Left hindlimb (tissue), 1 donor: ENCODE data around the gene PARK7.

Source experiments
- DNase-seq: peaks from one replicate; pipeline ENCODE4 v3.0.0-alpha.2; 2018

PARK7 gene

DNA sequence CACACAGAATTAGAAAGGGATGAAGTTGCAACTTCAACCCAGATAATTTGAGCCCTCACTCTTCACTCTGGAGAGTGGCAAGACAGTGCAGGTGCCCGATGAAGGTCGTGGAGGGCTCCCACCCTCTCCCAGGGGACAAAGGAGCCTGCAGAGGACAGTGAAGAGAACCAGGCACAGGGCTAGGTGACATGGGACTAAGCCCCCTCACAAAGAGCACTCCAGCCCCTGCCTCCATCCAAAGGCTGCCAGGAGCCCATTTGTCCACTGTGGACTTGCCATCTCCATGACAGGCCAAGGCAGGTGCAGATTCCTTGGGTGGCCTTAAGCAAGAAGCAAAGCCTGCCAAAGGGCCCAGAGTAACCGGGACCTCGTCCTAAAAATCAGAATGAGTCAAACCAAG is 49.5 kb downstream of the PARK7 start:
- no peak for DNase-seq

DNA sequence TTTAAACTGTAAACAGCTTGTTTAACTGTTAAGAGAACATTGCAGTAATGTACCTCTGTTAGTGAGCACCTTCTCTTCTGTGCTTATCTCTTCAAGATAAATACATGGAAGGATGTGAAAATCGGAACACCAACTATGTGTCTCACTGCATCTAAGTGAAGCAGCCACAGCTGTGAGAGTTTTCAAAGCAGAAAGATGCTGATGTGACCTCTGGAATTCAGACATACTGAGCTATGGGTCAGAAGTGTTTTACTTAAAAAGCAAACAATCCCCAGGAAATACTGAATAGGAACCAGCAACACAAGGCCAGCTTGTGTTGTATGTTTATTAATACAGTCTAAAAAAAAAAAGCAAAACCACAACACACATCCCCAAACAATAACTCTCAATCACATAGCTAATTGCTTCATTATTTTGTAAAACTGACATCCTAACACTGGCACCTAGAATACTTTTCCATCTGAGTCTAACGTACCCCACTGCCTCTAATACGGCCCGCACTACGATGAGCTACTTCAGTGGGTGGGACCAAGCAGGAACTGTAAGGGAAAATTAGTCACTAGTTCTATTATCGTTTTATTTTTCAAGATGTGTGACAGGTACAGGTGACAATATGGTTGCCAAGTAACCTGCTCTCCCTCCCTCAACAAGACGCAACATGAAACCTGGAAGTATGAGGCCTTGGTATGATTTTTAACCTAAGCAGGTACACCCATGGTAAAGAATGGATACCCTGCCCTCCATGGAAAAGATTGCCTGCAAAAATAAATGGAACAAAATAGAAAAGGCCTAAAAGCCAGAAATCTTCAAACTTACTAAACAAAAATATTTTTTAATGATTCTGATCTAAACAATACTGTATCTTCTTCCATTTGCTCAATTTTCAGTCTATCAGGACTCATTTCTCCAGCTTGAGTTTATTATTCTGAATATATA is 50.7 kb downstream of the PARK7 start:
- DNase-seq = no peak

DNA sequence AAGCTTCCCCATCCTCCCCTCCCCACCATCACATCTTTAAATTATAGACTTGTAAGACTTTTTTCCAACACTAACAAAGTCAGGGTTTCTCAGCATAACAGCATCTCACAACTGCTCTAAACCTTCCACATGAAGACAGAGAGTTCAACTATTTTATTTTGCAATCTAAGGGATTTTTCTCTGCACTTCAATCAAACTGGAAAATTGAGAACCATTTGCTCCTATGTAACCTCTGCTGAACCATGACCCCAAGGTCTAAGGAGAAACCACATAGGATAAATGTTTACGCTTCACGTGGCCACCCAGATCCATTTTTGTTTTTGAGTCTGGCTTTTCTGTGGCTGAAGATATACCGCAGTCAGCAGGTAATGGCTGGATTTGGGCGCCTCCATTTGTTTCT is 51.4 kb downstream of the PARK7 start:
- no peak for DNase-seq

DNA sequence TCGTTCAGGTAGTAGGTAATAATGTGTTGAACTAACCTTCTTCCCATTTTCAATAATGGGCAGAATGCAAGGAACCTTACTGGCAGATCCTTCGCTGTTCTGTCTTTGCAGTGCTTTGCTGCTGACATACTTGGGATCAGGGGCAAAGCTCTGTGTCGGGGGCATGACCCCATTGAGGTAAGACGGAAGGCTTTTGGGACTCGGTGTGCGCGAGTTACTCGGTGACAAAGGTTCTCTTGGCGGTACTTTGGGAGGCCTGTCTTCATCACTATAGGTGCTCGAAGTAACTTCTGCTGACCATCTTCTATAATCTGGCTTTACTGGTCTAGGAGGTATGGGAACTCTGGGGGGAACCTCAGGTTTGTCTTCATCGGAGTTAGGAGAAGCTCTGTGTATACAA is 51.9 kb downstream of the PARK7 start:
- no peak for DNase-seq

DNA sequence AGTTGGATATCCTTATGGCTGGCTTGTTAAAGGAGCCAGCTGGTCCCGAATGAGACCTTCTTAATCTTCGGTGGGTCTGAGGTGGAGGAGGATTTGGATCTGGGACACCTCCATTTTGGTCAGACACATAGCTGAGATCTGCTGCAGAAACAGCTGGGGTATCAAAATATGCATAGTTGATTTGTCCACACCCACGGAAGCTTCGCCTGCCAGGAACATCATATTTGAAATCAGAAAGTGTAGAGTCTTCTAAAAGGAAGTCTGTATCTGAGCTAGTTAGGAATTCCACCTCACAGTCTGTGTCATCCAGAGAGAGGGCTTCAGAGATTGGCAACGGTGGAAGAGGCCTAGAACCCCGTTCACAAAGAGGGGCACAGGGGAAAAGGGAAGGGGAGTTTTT is 52.3 kb downstream of the PARK7 start:
- DNase-seq = no peak

DNA sequence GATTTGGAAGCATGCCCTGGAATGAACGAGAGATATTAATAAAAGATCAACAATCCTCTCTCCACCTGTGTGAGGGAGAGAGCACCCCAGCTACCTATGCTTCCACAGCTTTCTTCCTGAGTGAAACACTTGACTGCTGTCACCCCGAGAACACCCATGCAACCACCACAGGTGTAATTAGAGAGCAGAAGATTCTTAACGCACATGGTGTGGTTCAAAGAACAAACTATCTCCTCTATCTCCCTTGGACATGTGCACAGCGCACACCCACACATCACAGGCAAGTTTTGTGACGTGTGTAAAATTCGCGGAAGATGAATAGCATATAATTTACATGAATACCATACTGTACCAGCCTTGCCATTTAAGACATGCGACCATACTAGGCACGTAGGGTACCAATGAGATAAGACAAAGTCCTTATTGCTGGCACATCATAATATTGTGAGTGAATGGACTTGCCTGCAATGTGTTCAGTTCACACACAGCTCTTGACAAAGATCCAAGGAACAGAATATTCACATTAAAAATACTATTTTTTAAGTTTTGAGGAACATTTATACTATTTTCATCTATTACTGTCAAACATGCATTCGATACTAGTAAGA is 53.0 kb downstream of the PARK7 start:
- DNase-seq = no peak

DNA sequence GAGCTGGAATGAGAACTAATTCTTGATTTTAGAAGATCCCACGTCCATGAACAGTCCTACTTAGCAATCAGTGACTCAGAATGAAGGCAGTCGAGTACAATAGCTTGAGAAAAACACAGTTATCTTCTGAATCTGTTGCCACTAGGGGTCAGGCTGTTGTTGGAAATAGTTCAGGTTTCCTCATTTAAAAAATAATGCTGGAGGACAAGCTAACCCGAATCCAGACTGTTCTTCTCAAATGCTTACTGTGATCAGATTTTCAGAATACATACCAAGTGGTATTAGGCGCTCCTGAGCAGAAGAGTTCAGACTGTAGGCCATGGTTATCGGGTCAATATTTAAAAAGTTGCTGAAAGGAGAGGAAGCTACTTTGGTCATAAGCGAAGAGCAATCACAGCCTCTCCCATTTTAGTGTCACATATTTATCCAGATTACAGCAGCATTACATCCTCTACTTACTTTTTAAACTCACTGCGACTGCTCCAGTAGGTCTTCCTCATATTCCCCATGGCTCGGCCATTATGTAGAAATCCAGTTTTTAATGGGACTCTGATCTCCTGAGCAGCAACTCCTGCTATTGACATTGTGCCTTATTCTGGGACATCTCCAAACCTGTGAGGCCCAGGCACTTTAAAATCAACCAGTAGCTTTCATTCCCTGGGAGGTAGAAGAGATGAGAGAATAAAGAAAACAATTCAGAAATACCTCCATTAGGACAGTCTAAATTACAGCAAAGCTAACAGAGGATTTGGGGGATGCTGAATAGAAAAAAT is 53.7 kb downstream of the PARK7 start:
- DNase-seq = no peak

DNA sequence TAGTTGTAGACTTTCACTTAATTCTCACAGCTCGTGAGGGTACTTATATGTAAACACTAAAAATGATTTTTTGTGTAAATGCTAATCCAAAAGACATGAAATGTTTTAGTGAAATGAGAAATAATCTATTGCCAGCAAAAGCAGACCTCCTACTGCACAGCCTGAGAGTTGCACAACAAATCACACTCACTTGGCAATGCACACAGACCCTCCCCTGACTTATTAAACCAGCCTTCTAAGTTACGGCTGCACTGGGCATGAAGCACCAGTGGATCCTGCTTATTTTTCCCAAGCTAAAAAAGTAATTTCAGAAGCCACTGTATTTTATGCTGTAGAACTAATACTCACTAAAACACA is 54.3 kb downstream of the PARK7 start:
- no peak for DNase-seq

DNA sequence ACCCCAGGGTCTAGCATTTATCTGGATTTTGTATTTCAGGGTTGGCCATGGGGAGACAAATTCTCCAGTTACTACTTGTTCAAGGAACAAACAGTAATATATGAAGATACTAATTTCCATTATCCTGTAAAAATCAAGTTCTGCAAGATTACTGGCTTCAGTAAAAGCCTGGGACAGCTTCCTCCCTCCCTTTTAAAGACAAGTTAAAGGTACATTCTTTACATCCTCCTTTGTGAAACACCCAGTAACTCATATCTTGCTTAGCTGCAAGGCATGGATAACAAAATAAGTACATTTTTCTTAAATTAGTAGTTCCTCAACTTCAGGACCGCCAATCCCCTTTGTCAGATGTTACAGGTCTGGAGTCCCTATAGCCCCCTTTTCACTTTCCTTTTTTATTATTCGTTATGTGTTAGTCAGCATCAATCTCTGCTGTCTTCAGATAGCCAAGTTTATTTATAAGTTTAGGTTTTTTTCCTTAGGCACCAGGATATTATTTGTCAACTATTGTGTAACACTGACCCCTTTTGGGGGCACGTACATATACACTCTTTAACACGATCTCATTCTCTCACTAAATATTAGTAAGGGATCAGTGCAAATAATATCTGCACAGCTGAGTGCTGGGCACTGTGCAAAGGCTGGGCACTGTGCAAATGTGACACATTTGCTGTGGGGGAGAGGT is 54.8 kb downstream of the PARK7 start:
- DNase-seq = no peak

DNA sequence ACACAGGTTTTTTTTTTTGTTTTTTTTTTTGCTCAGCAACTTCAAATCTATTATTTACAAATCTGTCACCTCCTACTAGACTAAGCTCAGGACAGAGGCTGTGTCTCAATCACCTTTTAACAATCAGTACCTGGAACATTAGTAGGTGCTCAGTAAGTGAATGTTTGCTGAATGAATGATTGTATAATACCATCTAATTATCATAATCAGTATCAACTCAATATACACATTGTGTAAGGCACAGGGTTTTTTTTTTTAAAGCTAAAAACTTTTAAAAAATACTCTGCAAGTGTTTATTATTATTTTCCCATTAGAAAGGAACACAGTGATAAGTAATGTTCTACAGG is 55.4 kb downstream of the PARK7 start:
- DNase-seq = no peak

DNA sequence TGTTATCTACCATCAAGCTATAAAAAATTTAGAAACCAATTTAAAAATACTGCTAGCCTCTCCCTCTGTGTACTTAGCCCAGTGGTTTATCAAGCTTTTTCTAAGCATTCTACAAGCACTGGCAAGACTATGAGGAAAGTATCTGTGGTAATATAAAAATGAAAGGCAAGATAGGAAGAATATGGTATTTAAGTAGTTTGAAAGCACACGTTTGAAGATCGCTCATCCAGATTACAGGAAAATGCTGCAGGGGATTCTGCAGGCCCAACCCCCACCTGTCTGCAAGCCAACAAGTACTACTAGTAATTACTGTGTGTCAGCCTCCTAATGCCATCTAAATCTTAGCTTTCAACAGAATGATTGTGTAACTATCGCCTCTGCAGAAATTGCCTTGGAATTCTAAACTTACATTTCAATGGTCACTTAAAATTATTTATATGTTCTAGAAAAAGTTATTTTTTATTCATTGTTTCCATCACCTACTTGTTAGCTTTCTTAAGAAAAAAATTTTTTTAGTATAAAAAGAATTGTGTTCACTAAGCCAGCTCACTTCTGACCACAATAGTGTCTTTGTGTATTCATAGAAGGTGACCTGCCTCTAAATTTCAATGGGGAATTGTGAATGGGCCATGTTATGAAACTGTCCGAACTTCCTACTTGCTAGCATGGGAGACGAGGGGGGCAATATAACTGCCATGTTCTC is 56.1 kb downstream of the PARK7 start:
- DNase-seq = no peak

DNA sequence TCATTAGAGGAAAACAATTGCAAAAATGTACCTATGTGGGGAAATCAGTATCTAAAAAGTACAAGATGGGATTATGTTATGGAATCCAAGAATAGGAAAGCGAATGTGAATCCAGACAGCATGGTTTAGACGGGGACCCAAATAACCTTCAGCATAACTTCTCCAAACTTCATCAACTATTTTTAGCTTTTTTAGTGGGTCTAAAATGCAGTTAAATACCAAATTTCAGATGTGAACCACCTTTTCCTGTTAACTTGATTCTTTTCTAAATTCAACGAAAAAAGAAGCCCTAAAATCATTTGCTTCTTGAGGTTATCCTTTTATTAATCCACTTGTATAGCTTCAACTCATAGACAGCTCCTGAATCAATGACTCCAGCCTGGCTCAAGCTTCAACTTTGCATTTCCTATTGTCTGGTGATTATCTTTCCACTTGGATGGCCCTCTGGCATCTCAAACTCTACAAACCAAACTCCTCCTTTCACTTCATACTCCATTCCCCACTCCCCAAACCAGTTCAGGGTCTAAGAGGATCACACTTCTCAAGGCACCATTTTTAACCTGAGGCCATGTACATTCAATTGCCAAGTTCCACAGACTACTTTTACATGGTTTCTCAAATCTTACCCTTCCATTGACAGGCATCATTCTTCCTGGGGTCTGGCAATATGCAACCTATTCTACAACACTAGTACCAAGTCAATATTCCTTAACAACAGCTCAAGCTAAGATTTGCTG is 57.1 kb downstream of the PARK7 start:
- DNase-seq = no peak

DNA sequence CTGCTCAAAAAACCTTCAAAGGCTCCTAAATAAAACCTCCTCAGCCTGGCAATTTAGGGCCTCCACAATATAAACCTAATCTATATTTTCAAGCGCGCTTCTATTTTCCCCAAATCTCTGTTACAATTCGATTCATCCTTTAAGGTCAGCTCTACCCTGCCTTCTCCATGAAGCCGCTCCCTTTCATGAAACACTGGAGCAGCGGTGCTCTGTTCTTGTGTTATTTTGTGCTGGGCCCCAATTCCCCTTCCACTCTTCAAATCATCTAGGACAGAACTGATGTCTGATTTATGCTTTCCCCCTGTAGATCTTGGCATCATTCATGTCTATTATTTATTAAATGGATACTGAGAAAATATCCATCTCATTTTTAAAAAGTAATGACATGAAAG is 57.7 kb downstream of the PARK7 start:
- DNase-seq = no peak

DNA sequence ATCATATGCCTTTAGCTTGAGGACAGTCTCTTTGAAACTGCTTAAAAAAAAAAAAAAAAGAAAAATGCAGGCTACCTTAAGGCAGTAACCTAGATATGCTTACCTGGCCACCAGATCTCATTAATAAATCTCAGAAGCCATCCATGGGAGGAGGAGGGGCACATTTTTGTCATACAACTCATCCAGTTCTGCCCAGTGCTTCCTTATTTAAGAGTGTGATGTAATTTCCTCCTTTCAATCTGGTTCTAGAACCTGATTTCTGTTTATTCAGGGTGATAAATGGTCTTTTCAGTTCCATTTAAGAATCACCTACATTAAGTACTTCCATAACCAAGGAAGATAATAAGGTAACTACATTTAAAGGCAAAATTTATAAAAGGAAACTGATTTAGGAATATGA is 58.5 kb downstream of the PARK7 start:
- no peak for DNase-seq

DNA sequence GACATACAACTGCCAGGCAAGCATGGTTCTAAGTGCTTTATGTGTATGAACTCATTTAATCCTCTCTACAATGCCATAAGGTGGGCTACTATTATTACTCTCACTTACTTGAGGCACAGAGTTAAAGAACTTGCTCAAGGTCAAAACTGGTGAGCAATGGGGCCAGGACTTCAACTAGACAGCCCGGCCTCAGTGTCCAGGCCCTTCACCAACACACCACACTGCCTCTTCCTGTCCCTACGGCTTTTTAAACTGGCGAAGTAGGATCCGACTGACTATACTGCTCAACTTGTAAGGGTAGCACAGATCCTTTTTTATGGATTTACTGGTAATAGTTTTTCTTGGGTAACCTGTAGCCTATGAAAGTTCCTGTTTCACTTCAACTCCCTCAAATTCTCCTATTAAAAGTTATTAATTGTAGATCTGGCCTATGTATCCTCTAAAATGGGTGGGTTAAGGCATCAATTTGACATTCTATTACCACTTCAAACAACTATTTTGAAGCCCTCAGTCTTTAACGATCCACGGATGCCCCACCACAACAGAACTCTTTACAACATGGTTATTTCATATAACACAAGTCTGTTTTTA is 60.3 kb downstream of the PARK7 start:
- no peak for DNase-seq

DNA sequence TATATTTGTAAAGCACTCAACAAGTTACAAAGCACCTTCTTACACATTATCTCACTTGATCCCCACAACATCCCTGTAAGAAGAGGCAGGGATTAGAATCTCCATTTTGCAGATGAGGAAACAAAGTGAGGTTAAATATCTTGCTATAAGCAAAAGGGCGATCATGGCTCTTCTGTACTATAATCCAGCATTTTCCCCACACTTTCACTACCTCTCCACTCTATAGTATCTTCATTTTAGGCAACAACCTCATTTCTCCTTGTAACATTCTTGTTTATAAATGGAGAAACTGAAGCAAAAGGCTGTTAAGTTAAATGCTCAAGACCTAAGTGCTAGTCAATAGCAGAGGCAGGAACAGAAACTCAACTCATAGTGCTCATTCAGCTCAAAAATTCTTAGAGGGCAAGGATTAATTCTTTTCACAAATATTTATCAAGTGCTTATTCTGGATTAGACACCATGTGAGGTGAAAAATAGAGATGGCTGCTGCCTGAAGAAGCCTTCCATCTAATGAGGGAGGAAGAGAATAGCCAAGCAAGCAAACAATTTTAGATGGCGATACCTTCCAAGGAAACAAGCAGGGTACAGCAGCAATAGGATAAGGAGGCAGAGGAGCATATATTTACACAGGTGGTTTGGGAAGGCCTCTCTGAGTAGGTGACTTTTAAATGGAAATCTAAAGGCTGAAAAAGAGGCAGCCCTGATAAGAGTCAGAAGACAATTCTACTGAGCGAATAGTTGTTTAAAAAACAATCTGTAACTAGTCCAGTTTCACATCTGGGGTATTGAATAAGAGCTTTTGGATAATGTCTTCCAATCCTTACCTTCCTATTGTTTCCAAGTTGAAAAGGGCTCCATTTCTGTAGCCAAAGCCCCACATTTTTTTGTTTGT is 61.1 kb downstream of the PARK7 start:
- DNase-seq = no peak

DNA sequence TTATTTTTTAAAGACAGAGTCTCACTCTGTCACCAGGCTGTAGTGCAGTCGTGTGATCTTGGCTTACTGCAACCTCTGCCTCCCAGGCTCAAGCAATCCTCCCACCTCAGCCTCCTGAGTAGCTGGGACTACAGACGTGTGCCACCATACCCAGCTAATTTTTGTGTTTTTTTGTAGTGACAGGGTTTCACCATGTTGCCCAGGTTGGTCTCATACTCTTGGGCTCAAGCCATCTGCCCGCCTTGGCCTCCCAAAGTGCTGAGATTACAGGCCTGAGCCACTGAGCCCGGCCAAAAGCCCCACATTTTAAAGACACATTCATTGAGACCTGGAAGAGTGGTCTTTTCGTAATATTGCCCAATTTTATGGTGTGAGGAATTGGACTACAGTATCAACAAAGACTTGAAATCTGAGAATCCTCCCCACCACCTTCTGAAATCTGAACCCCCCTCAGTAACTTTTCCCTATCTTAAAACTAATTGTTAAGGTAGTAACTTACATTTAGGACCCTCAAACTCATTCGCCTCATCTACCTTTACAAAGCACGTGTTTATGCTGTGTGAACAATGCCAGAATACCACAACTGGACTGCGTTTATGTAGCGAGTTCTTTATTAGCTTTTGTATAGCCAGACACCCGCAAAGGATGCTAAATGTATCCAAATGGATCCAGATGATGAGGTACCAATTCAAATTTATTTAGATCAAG is 61.9 kb downstream of the PARK7 start:
- no peak for DNase-seq

DNA sequence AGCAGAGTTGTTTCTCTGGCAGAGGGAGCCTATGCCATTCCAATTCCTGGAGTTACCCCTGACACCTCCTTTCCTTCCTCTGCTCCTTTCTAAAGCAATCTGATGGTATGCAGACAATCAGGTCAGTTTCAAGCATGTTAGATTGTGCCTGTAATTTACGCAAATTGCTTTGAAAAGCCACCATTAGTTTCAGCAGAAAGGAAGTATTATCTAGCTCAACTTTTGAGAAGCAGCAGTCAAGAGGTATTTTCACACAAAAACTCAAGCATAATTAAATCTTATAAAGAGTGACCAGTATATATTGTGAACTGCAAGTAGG is 62.4 kb downstream of the PARK7 start:
- DNase-seq = no peak

DNA sequence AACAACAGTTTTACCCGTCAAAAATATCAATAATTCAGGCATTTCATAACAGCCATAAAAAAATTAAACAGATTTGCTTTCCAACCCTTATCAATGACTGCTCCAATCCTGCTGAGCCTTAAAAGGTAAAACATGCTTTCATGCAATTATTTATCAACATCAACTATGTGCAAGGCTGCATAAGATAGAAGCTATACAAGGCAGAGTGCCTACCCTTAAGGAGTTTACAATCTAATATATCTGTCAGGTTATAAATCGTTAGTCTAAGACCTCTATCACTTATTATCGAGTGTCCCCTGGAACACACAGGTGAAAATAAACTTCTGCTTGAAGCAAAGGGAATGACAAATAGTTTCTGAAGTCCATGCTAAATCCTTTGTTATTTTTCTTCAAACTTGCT is 62.8 kb downstream of the PARK7 start:
- DNase-seq = no peak

DNA sequence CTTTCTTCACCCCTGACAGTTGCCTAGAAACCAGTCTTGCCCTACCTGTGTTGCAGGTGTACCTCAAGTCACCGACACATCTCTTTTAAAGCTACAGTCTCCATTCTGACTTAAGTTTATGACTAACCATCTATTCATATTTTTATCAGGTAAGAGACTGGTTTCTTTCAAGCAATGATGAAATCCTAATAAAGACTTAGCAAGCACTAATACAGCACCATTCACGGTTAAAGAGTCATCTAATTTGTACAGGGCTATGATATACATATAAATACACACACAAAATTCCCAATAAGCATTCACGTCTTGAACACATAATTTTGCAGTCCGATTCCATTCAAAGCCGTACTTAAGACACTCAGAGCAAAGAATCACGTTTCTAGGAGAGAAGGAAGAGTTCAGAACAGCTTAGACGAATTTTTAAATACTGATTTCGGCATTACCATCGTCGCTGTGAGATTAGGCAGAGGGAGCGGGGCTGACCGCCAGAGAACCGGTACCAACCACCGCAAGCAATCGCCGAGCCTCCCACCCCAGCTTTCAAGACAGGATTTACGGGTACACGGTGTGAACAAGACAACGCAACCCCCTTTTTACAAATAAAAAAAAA is 63.7 kb downstream of the PARK7 start:
- DNase-seq = no peak
